CD4-positive, alpha-beta T cell treated with Interleukin-15 for 1 hour (primary cell): ENCODE measurements around the gene PDLIM4.

Source experiments
- DNase-seq: peaks from one replicate; pipeline ENCODE4 v3.0.0-alpha.2; 2020

PDLIM4 gene

DNA sequence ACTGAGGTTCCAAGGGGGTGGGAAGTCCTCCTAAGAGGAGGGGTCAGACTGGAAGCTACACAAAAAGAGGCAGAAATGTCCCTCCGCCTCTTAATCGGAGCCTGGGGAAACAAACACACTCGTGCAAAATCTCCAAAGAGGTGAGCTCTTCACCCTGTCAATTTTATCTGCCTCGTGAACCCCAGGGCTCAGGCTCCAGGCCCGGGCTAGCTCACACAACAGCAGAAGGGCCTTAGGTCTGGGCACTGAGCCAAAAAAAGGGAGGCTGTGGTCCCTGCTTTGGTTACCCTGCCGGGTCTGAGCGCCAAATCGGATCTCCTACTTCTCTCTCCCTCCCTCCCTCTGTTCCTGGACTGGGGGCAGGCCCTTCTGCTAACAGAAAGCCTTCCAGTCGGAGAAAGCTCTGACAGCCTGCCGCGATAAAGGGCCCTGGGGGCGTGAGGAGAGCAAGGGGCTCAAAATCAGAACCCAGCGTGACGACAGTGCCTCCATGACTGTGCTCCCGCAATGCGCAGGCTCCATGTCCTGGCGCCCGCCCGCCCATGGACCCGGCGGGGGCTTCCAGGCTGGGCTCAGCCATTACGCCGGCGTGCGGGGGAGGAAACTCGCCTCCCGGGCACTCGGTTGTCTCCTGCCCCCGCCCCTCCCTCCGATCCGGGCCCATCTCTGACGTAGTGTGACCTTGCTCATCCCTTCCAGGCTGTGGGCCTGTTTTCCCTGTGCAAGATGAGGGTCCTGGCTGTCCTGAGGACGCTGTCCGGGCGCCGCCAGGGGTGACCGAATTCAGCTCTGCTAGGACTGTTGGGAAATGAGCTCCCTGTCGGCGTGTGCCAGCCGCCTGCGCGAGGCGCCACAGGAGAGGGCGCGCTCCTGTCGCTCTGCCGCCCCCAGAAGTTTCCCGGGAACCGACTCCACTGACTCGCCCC is 35.8 kb downstream of the PDLIM4 start:
- DNase-seq = peak; percentile 69

DNA sequence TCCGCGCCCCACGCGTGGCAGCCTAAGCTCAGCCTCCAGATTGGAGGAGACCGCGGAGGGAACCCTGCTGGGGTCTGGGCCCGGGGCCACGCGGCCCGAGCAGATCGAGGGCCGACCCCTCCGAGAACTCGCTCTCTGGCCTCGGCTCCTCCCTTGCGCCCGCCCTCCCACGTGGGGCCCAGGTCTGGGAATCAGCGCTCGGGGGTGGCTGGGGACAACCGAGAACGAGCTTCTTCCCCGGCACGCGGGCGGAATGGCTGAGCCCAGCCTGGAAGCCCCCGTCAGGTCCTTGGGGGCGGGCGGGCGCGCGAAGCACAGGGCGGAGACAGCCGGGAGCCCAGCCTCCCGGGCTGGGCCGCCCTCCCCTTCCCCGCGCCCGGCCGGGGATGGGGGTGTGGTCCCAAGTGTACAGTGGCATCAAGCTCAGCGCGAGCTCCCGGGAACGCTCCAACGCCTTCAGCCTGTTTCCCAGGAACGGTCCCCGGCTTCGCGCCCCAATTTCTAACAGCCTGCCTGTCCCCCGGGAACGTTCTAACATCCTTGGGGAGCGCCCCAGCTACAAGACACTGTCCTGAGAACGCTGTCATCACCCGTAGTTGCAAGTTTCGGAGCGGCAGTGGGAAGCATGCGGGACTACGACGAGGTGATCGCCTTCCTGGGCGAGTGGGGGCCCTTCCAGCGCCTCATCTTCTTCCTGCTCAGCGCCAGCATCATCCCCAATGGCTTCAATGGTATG is 36.7 kb downstream of the PDLIM4 start, which contains the start of gene SLC22A4:
TSS of gene SLC22A4 (plus strand) at position 403 of the 736 bp plus-strand sequence. CDS start at position 626, 223 bp downstream.
- DNase-seq = peak; percentile 76

DNA sequence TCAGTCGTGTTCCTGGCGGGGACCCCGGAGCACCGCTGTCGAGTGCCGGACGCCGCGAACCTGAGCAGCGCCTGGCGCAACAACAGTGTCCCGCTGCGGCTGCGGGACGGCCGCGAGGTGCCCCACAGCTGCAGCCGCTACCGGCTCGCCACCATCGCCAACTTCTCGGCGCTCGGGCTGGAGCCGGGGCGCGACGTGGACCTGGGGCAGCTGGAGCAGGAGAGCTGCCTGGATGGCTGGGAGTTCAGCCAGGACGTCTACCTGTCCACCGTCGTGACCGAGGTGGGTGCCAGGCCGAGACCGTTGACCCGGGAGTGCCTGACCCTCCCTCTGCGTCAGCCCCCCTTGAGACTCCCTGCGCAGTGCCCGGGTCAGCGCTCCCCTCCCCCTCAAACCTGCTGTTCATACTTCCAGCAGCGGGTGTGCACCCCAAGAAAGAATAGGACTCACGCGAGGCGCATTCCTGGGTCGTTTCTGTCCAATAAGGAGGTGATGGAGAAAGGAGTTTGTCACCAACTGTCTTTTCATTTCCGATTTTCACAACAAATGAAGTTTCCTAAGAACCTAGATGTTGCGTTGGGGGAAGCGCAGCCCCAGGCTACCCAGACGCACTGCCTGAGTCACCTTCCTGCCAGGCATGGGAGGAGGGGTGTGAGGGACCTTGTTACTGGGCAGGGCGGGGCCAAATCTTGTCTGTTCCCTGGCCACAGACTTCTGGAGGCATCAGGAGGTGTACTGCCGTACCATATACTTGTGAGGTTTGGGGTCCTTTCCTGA is 37.4 kb downstream of the PDLIM4 start:
- DNase-seq = peak; percentile 85

DNA sequence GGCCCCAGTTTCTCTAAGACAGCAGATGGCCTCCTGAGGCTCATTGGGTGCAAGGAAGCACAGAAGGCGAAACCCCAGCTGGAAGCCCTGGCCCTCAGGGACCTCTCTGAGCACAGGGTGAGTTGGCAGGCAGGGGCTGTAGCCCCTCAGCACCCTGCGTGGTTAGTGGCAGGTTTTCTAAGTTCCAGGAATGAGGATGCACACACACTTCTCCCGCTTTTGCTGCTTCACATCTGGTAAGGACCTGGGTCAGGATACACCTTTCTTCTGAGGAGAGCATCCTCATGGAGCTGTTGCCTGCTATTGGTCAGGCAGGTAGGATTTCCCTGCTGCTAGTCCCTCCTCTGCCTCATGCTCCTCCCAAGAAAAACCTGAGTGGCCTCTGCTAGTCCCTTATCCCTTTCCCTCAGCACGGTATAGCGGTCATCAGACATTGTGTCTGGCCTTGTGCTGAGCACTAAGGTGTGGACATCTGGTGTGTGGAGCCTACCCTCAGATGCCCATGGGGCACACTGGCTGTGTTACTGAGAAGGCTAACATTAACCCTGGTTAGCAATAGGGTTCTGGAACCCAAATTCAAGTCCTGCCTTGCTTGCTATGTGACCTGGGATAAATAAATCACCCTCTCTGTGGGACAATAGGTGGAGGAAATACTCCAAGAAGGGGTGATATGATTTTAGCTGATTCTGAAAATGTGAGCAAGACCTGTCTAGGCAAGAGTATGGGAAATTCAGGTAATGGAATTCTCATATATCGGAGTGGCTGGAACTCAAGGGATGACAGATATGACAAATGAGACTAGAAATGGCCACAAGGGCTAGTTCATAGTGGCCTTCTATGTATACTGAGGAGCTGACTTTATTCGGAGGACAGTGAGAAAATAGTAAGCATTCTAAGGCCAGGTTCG is 38.3 kb downstream of the PDLIM4 start:
- DNase-seq = no peak

DNA sequence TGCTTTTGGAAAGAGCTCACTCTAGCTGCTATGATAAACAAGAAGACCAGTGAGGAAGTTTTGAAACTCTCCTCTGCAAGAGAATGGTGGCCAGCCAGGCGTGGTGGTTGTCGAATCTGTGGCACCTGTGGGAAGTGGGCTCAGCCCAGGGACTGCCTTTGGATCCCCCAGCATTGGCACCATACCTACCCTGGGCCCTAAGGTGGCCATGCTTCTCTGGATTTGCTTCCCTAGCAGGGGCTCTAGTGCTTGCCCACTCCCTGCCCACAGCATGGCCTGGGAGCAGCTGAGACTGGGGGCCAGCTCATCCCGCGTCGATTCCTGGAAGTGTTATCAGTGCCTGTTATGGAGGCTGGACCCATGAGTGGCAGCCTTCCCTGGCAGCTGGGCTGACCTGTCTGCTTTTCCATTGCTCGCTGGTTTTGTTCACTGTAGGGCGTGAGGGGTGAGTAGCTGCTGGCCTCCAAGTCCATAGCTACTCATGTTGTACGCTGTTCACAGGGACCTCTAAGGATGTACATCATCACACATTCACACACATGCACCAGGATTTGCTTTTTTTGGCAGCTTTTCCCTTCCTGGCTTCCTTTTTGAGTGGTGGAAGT is 39.0 kb downstream of the PDLIM4 start:
- no peak for DNase-seq

DNA sequence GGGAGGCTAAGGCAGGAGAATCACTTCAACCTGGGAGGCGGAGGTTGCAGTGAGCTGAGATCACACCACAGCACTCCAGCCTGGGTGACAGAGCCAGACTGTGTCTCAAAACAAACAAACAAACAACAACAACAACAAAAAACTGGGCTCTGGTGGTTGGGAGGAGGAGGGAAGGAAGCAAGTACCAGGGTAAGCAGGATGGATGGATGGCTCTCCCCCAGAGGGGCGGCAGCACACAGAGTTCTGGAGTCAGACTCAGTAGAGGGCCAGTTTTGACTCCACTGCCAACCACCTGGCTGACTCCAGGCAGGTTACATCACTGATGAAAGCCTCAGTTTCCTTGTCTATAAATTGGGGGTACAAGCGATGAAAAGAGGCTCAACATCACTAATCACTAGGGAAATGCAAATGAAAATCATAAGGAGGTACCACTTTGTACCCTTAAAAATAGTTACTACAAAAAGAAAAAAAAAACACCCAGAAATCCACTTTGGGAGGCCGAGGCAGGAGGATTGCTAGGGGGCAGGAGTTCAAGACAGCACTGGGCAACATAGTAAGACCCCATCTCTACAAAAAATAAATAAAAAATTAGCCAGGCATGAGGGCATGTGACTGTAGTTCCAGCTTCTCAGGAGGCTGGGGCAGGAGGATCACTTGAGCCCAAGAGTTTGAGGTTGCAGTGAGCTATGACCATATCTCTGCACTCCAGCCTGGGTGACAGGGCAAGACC is 39.9 kb downstream of the PDLIM4 start:
- no peak for DNase-seq

DNA sequence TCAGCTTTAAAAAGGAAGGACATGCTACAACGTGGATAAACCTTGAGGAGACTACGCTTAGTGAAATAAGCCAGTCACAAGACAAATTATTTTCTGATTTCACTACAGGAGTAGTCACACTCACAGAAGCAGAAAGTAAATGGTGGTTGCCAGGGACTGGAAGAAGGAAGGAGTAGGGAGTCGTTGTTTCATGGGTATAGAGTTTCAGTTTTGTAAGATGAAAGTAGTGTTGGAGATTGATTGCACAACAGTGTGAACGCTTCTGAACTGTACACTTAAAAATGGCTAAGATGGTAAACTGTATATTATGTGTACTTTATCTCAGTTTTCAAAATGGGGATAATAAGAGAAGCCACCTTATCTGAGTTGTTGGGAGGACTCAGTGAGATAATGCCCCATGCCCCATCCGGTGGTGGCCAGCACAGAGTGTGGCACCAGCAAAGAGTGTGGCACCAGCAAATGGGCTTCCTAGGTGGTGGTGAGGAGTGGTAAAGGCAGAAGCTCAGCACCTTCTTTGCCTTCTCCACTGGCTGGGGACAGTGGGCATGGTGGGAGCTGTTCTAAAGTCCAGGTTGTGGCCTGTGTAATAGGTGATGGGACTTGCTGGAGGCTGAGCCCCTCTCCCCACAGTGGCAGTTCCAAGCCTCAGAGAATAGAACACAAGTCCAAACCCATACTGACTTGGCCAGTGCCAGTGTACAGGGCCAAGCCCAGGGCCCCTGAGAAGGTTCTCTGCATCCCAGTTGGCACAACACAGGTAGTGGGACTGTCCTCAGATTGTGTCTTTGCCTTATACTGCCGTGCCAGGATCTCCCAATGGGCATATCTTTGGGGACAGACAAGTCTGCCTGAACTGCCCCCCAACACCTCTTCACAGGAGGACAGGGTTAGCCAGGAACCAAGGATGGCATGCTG is 41.1 kb downstream of the PDLIM4 start:
- no peak for DNase-seq

DNA sequence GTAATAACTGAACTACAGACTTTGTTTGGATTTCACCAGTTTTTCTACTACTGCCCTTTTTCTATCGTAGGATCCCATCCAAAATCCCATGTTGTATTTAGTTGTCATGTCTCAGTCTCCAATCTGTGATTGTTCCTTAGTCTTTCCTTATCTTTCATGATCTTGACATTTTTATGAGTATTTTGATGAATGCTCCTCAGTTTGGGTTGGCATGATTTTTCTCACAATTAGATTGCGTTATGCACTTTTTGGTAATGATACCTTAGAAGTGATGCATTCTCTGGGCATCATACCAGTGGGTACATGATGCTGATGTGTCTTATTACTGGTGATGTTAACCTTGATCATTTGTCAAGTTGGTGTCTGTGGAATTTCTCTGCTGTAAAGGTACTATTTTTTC is 42.4 kb downstream of the PDLIM4 start:
- no peak for DNase-seq

DNA sequence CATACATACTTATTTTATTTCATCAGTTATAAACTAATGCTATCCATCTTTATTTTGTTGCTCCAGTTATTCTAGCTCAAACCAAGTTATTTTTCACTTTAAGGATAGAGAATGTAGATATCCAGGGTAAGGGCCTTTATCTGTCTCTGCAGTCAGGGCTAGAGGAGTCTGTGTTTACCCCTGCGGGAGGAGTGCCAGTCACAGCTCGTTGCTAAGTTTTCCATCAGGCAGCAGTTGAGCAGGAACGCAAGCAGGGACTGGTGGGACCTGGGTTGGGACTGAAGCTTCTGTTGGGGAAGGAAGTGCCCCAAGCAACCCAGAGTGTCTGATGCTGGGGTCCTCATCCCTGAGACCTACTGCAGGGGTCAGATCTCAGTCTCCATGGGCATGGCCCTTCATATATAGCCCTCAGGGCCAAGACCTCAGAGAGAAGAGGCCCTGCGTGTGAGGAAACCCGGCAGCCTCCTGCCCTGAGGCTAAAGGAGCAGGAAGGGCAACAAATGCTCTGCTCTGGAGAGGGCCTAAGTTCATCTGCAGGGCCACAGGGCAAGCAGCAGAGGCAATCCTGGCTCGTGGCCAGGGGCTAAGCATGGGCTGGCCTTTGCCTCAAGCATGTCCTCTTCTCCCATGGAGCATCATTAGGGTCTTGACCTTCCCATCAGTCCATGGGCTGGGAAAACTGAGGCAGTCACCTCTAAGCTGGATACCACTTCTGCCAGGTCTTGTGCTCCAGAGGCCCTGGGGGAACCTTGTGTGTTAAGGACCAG is 43.3 kb downstream of the PDLIM4 start:
- no peak for DNase-seq

DNA sequence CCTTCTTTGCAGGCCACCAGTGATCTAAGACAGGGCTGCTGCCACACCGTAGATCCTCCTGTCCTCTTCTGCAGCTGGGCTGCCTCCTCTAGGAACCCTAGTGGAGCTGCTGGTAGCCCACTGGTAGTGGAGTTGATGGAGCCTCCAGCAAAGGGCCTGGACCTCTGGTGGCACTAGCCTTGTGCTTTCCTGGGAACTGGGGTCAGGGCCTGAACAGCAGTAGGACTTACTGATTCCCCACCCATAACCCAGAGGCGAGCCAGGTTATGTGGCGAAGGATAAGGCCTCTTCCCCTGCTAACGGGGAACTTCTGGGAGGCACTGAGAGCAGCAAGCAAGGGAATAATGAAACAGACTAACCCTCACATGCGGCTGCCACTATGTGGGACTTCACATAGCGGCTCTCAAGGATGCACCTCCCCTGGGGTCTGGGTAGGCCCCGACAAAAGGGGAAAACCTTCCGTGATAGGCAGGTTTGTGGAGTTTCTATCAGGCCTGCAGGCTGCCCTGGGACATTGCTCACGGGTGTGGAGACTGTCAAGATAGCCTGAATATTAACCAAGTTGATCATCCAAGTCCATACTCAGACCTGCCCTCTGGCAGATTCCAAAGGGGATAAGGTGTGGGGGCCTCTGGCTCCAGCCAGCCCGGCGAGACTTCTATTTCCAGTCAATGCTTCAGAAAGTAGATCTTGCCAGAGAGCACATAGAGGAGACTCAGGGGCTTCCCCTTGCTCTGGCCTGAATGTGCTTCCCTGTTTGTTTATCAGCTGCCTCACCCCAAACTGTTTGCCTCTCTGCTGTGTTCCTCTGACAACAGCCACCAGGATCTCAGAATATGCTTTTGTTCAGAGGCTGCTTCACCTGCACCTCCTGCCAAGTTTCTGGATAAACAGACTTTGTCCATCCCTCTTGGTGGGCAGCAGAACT is 44.1 kb downstream of the PDLIM4 start:
- no peak for DNase-seq

DNA sequence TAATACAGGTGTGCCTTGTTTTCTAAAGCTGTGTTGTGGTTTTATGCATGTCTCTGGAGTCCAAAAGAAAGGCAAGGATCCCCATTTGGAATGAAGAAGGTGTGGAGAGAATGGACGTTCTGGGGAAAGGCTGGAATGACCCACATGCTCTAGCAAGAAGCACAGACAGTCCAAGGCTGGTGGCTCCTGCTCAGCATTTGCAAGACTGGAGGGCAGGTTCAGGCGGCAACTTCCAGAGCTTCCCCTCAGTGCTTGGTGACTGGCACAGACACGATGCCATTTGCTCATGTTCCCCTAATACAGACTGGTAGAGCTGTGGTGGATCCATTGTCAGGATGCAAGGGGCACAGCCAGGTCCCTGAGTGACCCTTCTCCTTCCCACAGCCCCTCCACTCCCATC is 44.9 kb downstream of the PDLIM4 start:
- DNase-seq = no peak

DNA sequence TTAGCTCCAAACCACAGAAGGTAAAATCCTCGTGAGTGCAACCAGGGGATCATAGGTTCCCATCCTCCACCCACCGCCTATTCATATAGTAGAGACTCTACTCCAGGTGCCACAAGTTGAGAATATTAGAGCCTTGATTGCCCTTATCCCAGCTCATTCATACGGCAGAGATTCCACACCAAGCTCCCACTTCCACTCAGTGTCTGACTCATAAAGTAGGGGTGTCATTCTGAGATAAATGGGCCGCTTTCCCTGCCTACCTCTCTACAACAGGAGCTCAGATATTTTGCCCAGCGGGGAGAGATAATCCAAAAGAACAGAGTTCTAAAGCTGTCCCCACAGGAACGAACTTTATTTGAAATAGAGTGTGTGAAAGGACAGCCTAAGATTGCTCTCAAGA is 46.1 kb downstream of the PDLIM4 start:
- DNase-seq = no peak

DNA sequence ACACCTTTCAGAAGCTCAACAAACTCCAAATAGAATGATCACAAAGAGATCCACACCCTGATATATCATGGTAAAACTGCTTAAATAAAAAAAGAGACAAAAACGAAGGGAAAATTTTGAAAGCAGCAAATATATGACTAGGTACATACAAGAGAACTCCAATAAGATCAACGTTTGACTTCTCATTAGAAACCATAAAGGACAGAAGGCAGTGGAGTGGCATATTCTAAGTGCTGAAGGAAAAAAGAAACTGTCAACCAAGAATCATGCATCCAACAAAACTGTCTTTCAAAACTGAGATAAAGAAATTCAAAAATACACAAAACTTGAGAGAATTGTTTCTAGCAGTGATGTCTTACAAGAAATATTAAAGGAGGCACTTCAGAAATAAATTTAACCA is 47.9 kb downstream of the PDLIM4 start:
- no peak for DNase-seq

DNA sequence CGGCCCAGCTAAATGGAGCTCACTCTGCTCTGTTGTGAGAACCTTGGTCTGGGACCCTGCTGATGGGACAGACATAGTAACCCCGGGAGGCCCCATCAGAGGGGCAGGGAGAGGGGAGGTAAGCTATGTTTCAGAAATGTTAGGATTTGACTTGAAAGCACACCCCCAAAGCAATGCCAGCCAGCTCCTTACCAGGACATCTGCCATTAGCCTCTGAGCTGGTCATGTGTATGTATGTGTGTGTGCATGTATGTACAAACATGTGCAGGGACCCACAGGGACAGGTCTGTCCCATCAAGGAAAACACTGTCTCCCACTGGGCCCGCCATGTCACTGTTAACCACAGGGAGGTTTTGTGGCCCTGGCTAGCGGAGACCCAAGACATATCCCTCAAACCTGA is 51.2 kb downstream of the PDLIM4 start:
- no peak for DNase-seq

DNA sequence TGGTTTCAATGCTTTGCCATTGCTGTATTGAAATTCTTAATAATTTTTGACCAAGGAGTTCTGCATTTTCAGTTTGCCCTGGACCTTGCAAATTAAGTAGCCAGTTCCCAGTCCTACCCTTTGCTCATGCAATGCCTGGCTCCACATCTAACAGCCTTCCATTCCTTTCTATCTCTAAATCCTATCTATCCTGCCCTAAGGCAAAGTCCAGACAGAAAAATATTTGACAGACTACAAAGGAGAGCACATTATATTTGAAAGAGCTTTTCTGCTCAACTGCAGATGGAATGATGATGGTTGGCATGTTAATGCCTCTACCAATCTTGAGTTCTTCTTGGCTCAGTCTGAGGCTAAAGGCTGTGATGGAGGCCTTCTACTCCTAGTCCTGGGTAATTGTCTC is 52.2 kb downstream of the PDLIM4 start:
- DNase-seq = no peak

DNA sequence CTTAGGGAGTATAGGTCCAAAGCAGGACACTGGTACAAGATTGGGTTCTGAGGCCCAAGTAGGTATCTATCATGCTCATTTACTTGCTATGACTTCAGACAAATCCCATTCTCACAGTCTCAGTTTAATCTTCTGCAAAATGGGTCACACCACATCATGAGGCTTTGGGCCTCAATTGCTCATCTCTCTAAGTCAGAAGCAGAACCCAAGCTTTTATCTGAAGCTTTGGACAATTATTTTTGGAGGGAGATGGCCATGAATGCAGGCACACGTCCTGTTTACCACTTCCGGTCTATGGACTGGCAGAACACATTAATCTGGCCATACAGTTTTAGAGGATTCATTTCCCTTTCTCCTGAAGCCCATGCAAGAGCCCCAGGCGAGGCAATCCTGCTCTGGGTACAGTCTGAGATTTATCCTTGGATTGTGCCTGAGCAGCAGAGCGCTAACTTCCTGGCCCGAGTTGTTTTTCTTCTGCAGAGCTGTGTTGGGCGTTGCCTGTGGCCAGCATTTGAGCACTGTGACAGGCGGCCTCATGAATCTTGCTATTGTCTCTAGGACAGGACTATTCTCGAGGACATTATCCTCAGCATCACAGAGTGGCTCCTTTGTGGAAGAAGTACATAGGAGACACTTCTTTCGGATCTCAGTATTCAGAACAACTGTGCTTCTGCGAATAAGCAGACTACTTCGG is 52.8 kb downstream of the PDLIM4 start:
- DNase-seq = no peak

DNA sequence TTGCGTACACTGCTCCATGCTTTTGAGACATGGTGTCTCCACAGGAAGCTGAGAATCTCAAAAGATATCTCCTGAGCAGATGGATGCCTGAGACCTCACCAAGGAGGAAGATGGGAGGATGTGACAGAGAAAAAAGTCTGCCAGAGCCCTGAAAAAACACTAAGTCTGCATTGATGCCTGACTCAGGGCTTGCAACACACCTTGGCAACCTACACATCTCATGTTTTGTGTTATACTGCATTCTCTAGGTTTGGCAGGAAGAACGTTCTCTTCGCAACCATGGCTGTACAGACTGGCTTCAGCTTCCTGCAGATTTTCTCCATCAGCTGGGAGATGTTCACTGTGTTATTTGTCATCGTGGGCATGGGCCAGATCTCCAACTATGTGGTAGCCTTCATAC is 55.9 kb downstream of the PDLIM4 start:
- DNase-seq = no peak
